Jurkat, Clone E6-1 (cell line): Measurements from ENCODE around the gene MBP.

ENCODE experiments used
- DNase-seq: peaks from one replicate; pipeline ENCODE4 v3.0.0-alpha.2; 2011; ENCODE audit warnings: low read depth, low spot score
- H3K4me3 ChIP-seq: 2 replicates; pipeline ENCODE4 v1.5.1; 2011; ENCODE audit warnings: mild to moderate bottlenecking, low read length, control low read depth, moderate library complexity

The MBP gene

DNA sequence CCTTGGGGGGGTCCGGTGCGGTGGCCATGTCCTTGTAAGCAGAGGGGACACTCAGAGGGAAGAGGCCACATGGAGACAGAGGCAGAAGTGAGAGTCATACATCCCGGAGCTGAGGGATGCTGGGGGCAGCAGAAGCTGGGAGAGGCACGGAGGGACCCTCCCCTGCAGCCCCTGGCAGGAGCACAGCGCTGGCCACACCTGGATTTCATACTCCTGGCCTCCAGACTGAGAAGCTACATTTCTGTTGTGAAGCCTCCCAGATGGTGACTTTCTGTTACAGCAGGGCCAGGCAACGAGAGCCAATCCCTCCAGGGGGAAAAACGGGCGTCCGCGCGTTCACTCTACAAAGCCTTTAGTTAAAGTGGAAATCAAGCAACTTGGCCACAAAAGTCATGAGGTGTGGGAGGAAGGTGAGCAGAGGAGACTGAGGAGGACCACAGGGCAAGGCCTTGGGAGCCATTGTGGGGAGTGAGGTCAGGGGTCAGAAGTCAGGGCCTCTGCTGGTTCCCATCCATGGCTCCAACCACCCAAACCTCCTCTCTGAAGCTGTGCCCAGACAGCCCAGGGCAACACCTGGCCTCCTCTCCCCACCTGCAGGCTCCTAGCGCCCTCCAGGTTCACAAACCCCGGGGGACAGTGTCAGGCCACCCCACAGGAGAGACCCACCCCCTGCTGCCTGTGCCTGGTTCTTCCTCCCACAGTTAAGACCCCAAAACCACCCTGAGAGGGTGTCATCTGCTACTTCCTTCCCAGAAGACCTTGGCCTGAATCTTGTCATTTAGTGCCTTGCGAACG is 4.5 kb upstream of the MBP start:
- H3K4me3 ChIP-seq: no peak overlapping the region
- DNase-seq: no peak

DNA sequence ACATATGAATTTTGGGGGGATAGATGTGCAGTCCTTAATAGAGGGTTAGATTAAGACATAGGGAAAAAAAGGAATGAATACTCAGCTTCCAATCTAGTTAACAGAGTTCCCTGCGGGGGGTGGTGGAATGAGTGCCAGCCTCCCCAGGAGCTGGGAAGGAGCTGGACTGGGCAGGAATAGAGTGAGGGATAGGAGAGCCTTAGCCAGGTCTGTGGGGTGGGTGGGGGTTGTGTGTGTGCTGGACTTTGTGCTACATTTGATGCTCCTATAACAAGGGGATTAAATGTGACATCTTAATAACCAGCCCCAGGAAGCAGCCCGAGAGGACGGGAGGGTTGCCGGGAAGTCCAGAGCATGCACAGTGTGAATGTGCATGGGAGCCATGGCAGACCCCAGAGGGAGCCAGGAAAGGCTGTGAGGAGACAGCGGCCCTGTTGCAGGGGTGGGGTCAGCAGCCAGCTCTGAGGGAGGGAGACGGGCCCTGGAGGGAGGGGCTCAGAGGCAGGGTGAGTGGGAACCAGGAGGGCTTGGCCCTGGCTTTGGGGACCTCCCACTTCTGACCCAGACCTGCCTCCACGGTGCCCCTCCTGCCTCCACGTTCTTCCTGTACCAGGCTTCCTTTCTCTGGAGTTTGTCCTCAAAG is 3.6 kb upstream of the MBP start:
- H3K4me3 ChIP-seq: no peak overlapping the region
- no peak for DNase-seq

DNA sequence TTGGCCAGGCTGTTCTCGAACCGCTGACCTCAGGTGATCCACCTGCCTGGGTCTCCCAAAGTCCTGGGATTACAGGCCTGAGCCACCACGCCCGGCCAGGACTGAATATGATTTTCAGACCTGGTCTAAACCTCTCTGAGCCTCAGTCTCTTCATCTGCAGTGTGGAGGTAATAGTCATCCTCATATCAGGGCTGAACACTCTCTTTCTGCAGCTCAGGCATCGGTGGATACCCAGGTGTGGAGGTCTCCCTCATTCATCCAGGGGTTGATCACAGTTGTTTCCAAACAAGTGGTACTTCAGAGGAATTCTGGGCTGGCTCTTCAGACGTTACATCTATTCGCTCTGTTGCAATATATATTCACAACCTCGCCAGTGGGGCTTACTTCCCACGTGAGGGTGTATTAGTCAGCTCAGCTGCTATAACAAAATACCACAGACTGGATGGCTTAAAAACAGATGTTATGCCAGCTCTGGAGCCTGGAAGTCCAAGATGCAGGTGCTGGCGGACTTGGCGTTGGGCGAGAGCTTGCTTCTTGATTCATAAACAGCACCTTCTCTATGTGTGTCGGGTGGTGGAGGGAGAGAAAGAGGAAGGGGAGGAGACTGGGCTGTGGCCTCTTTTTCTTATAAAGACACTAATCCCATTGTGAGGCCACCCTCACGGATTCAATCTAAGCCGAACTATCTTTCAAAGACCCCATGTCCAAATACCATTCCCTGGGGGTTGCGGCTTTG is 2.9 kb upstream of the MBP start:
- H3K4me3 ChIP-seq: no peak overlapping the region
- no peak for DNase-seq

GRCh38 chr18:77134611-77135010 is 2.0 kb upstream of the MBP start:
- no peak overlapping the region for H3K4me3 ChIP-seq
- no peak for DNase-seq

GRCh38 chr18:77133835-77134496 is 1.4 kb upstream of the MBP start:
- H3K4me3 ChIP-seq: no peak overlapping the region; the same call in none of the 2 replicates
- peak; percentile 77 for DNase-seq

- no peak overlapping the region; the same call in none of the 2 replicates for H3K4me3 ChIP-seq
- DNase-seq: no peak
Observed at GRCh38 chr18:77133051-77133834, 660 bp upstream of the MBP start.

DNA sequence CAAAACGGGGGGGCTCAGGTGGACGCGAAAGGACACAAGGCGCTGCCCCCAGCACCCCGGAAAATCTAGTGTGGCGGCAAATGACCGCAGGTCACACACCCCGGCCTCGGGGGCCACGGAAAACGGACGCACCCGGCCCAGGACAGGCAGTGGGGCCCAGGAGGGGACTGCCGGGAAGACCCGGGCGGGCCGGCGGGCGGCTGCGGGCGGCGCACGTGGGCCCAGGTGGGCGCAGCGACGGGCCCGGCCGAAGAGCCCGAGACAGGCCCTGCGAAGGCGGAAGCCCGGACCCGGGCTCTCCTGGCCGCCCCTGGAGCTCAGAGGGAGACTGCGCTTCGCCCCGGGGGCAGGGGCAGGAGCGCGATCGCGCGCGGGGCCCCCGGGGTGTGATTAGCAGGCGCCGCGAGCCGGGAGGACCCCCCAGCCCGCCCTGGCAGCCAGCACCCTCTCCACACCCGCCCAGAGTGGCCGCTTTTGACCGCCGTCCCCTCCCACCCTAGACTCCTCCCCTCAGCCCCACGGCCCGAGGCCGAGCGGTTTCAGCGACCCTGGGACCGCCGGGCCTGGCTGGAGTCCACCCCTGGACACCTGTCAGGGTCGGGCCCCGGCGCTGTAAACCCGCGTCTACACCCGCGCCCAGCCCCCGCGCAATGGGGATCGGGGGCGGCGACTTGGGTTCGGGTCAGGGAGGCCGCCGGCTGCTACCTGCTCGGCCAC is 773 bp downstream of the MBP start:
- no peak for DNase-seq
- peak overlapping the region; percentile 76 for H3K4me3 ChIP-seq

GRCh38 chr18:77131100-77131651 is 1.4 kb downstream of the MBP start:
- no peak for DNase-seq

GRCh38 chr18:77130229-77131099 is 2.1 kb downstream of the MBP start:
- peak overlapping the region; percentile 76 for H3K4me3 ChIP-seq
- no peak for DNase-seq

More at GRCh38 chr18:77131100-77131651, 1.4 kb downstream of the MBP start:
- H3K4me3 ChIP-seq: peak overlapping the region; percentile 76

- no peak for DNase-seq
- H3K4me3 ChIP-seq: no peak overlapping the region
Observed at GRCh38 chr18:77129150-77129551, 3.4 kb downstream of the MBP start.

DNA sequence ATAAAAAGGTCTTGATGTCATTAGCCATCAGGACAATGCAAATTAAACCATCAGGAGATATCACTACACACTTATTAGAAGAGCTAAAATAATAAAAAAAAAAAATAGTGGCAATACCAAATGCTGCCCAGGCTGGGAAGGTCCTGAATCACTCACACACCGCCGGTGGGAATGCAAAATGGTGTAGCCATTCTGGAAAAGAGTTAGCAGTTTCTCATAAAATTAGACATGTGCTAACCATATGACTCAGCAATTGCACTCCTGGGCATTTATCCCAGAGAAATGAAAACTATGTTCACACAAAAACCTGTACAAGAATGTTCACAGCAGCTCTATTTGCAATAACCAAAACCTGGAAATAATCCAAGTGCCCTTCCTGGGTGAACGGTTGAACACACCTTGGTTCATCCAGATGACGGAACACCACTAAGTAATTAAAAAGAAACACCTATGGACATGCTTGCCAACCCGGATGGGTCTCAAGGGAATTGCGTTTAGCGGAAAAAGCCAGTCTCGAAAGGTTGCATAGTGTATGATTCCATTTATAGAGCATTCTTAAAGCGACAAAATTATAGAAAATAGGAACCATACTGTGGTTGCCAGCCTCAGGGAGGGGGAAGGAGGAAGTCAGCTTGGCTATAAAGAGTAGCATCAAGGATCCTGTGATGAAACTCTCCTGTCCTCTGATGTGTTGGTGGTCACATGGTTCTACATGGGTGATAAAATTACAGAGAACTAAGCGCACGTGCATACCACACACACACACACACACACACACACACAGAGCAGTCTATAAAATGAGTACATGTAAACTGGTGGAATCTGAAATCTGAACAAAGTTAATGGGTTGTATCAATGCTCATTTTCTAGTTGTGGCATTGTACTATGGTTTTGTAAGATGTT is 4.6 kb downstream of the MBP start:
- peak; percentile 90 for DNase-seq
- H3K4me3 ChIP-seq: peak overlapping the region; percentile 11; the same call in 1 of the 2 replicates

DNA sequence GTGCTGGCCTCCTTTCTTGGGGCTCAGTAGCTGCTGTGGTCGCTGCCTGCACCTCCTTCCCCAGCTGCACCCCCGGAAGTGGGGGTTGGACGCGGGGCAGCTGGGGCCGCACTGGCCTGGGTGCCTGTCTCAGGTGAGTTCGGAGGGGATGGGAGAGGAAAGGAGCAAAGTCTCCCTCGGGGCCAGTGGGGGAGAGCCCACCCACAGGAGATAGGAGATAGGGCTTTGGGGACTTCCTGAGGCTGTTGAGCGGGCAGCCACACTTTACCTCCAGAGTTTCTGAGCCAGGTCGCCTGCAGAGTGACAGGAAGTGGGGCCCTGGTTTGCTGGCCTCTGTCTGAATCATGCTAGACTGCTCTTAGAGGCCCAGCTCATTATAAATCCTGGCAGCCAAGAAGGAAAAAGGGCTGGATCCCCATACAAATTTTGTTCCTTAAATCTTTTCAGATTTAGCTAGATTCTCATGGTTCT is 8.1 kb downstream of the MBP start:
- peak overlapping the region; percentile 48 for H3K4me3 ChIP-seq
- peak; percentile 69 for DNase-seq

DNA sequence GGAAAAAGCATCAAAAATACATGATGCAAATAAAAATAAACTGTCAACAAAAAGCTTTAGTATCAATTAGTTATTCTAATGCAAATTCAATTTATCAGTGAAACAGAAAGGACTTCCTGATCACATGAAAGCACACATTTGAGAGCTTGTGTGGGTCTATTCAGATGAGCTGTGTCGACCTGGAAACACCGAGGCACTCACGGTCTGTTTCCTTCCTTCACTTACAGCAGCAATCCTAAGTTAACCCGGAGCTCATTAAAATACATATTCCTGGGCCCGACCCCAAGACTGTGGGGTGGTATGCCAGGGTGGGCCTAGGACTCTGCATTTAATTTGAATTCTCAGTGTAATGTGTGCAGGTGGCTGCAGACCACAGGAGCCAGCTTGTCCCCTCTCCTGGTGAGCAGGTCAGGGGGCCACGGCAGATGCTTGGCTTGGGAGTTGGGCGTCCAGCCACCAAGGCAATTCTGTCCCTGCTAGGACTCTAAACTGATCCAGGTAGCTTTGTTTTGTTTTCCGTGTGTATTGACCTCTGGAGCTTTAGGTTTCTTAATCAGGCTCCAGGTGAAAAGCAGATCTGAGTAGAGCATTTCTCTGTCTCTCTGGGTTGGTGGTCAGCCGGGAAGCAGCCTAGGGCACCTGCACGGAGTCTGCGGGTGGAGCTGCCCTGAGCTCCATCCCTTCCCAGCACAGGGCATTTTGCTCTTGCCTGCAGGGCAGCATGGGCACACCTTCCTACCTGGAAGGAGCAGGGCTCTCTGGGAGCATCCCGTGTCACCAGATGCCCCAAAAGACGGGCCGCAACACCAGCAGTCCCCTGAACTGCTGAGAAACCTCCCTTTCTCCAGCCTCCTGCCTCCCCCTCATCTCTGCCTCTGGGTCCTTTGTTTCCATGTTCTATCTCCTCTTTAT is 9.0 kb downstream of the MBP start:
- DNase-seq: no peak
- peak overlapping the region; percentile 21 for H3K4me3 ChIP-seq

DNA sequence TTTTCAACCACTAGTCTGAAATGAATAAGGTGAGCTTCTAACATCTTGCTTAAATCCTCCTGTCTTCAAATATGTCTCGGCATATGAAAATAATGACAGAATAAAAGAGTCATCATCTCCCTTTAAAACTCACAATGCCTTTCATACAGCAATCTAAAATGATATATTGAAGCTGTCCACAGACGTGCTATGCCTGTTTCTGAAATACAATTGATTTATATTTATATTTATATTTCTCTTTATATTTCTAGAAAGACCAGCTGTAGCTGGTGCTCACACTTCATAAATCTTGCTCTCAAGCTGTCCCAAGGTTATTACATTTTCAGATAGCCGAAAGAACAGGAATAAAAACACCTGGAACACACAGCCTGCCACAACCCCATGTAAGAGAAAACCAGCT is 11.1 kb downstream of the MBP start:
- no peak for DNase-seq
- H3K4me3 ChIP-seq: no peak overlapping the region
